PC-3 (cell line): ENCODE data around the gene DIAPH3.

ENCODE experiments used
- CTCF ChIP-seq: fragments of 300-600 bp; sonication (generic); conservative IDR thresholded peaks from 2 replicates; pipeline ENCODE4 v1.5.1; 2017; ENCODE audit warnings: antibody characterized with exemption, low read depth, mild to moderate bottlenecking, low read length
- EZH2 ChIP-seq: fragments of 300-600 bp; sonication (generic); IDR thresholded peaks from one replicate; pipeline ENCODE4 v1.6.1; 2017; ENCODE audit warnings: antibody characterized with exemption, mild to moderate bottlenecking, low read length; ENCODE audit not compliant: unreplicated experiment

GRCh38 chr13:60158321-60158801 is 5.4 kb downstream of the DIAPH3 start:
- no peak for TF ChIP-seq CTCF
- TF ChIP-seq EZH2, result no peak
